Uterus (tissue), 2 donors: ENCODE measurements around the gene RPLP1.

Experiments used
- POLR2A ChIP-seq, 2 donors: fragments of 450-650 bp; IDR thresholded peaks; one replicate each; pipeline ENCODE4 v1.6.1; 2016; ENCODE audit warnings: antibody characterized with exemption in 2 of 2, mild to moderate bottlenecking in 1 of 2, moderate library complexity in 1 of 2
- TF ChIP-seq, protein P1 (sequence below), 4 experiments: fragments of 200-600 bp in 2 of 4; fragments of 450-650 bp in 2 of 4; sonication (generic) in 2 of 4; IDR thresholded peaks; one replicate each; pipeline ENCODE4 v1.5.1; 2016 to 2019; ENCODE audit warnings: antibody characterized with exemption in 4 of 4, mild to moderate bottlenecking in 2 of 4, moderate library complexity in 1 of 4

DNA sequence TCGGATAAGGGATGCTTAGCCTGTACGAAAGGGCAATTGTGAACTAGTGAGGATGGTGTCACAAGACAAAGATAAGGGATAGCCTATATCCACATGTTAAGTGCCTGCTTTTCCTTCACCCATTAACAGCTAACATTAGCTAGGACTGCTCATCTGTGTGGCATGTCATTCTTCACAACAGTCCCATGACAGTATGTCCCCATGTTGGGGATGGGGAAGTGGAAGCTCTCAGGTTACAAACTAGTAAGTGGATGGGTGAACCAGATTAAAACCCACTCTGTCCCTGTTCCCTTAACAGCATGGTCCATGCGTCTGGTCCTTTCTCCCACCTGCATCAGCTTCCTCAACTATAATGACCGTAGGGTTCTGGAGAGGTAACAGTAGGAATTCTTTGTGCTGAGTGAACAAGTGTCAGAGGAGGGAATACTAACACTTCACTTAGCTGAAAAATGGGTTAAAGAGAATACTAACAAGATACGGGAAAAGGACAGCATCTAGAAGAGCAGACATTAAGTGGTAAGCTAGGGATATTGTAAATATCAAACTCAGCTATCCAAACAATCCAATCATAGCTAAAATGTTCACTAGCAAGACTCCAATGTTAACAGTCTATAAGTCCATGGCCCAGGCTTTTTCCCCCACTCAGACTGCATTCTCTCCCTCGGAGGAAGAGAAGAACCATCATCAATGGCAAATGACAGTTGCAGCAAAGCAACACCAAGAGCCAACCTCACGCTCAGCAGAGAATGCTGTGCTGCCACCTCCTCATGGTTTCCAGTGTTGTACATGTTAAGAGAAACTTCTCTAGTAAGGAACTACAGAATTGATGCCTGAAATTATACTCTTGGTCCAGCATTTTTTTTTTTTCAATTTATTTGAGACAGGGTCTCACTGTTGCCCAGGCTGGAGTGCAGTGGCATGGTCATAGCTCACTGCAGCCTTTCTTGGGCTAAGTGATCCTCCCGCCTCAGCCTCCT lies 5.0 kb downstream of the RPLP1 start:
- no peak for TF ChIP-seq POLR2A (IDR thresholded peaks at IDR 0.05)
- TF ChIP-seq, protein P1, sequence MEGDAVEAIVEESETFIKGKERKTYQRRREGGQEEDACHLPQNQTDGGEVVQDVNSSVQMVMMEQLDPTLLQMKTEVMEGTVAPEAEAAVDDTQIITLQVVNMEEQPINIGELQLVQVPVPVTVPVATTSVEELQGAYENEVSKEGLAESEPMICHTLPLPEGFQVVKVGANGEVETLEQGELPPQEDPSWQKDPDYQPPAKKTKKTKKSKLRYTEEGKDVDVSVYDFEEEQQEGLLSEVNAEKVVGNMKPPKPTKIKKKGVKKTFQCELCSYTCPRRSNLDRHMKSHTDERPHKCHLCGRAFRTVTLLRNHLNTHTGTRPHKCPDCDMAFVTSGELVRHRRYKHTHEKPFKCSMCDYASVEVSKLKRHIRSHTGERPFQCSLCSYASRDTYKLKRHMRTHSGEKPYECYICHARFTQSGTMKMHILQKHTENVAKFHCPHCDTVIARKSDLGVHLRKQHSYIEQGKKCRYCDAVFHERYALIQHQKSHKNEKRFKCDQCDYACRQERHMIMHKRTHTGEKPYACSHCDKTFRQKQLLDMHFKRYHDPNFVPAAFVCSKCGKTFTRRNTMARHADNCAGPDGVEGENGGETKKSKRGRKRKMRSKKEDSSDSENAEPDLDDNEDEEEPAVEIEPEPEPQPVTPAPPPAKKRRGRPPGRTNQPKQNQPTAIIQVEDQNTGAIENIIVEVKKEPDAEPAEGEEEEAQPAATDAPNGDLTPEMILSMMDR (IDR thresholded peaks at IDR 0.05): no peak
